MG63 (cell line): Measurements from ENCODE around the gene RTKN. TPM values are rescaled to one million over a fixed set of nuclear protein-coding genes. Genes with fewer than 3 reads are reported as not detected.
"Not testable (repeated sequence)": the region's sequence is repeated elsewhere in the genome, so short reads cannot be mapped to it uniquely, and the experiment has no call there.

ENCODE experiments used
- DNase-seq: peaks from one replicate; pipeline ENCODE4 v3.0.0-alpha.2; 2020
- H3K27me3 ChIP-seq: fragments of 250-450 bp; sonication (Bioruptor Pico); 2 replicates; pipeline ENCODE4 v1.5.1; 2020; ENCODE audit warnings: mild to moderate bottlenecking, moderate library complexity
- H3K36me3 ChIP-seq: fragments of 250-450 bp; sonication (Bioruptor Pico); 2 replicates; pipeline ENCODE4 v1.5.1; 2020; ENCODE audit warnings: mild to moderate bottlenecking, moderate library complexity
- H3K4me3 ChIP-seq: fragments of 250-450 bp; sonication (Bioruptor Pico); 2 replicates; pipeline ENCODE4 v1.5.1; 2020; ENCODE audit warnings: mild to moderate bottlenecking, moderate library complexity
- H3K9me3 ChIP-seq: fragments of 250-450 bp; sonication (Bioruptor Pico); 2 replicates; pipeline ENCODE4 v1.5.1; 2020; ENCODE audit warnings: mild to moderate bottlenecking, moderate library complexity
- total RNA-seq: library from RNA; depleted of rRNA; stranded (reverse); fragments of >200 nt; shearing (Covaris generic); gene quantifications from 2 replicates; pipeline ENCODE4 v1.2.3, GENCODE V29; 2014; ENCODE audit warnings: low replicate concordance

Gene RTKN
- total RNA-seq, 1 experiment from 2014 or later, result 8.8 TPM

- H3K27me3 ChIP-seq, result no peaks in the 10 kb centered on the region
- H3K4me3 ChIP-seq, result peak overlapping the region; percentile 97
- H3K9me3 ChIP-seq, result no peaks in the 10 kb centered on the region
- H3K36me3 ChIP-seq, result peaks cover 18% of the 10 kb centered on the region
- DNase-seq, result no peak
These were observed 22.7 kb upstream of the RTKN start for GRCh38 chr2:74464406-74464805.

GRCh38 chr2:74462786-74463105, 21.0 kb upstream of the RTKN start:
- Histone ChIP-seq H3K9me3 (no peaks in the 10 kb centered on the region), H3K4me3 (no peak overlapping the region), H3K36me3 (peaks cover 18% of the 10 kb centered on the region), H3K27me3 (no peaks in the 10 kb centered on the region)
- no peak for DNase-seq

- Histone ChIP-seq H3K9me3 (no peaks in the 10 kb centered on the region), H3K36me3 (peaks cover 18% of the 10 kb centered on the region), H3K4me3 (no peak overlapping the region), H3K27me3 (no peaks in the 10 kb centered on the region)
- DNase-seq, result no peak
These were observed 20.5 kb upstream of the RTKN start for GRCh38 chr2:74462054-74462785.

GRCh38 chr2:74461187-74462053, 19.7 kb upstream of the RTKN start:
- H3K9me3 ChIP-seq, result no peaks in the 10 kb centered on the region
- H3K27me3 ChIP-seq, result no peaks in the 10 kb centered on the region
- H3K36me3 ChIP-seq, result peaks cover 22% of the 10 kb centered on the region
- H3K4me3 ChIP-seq, result no peak overlapping the region
- DNase-seq, result no peak

- H3K9me3 ChIP-seq, H3K4me3 ChIP-seq, H3K27me3 ChIP-seq, DNase-seq: not testable (repeated sequence)
- peaks cover 27% of the 10 kb centered on the region for H3K36me3 ChIP-seq
These were observed 18.4 kb upstream of the RTKN start for GRCh38 chr2:74460187-74460586.

- peaks cover 27% of the 10 kb centered on the region for H3K36me3 ChIP-seq
- peak overlapping the region; percentile 72; the same call in 1 of the 2 replicates for H3K4me3 ChIP-seq
- H3K9me3 ChIP-seq, H3K27me3 ChIP-seq, DNase-seq: not testable (repeated sequence)
These were observed 17.9 kb upstream of the RTKN start for GRCh38 chr2:74459503-74460118.

- Histone ChIP-seq H3K9me3 (no peaks in the 10 kb centered on the region), H3K27me3 (no peaks in the 10 kb centered on the region), H3K36me3 (peaks cover 27% of the 10 kb centered on the region), H3K4me3 (peak overlapping the region; percentile 72)
- no peak for DNase-seq
These were observed 17.2 kb upstream of the RTKN start for GRCh38 chr2:74458938-74459363.

- Histone ChIP-seq H3K9me3 (no peaks in the 10 kb centered on the region), H3K36me3 (peaks cover 27% of the 10 kb centered on the region), H3K4me3 (peak within 1 kb of the TSS; percentile 72), H3K27me3 (no peaks in the 10 kb centered on the region)
- DNase-seq, result peak; percentile 100
These were observed 16.6 kb upstream of the RTKN start, which contains the start of gene WBP1 for GRCh38 chr2:74458132-74458937. Gene WBP1, plus strand, starts transcription at chr2:74458438. Its CDS starts 165 bp downstream, at chr2:74458603.

GRCh38 chr2:74457549-74458131, 15.9 kb upstream of the RTKN start:
- Histone ChIP-seq H3K27me3 (no peaks in the 10 kb centered on the region), H3K36me3 (peaks cover 20% of the 10 kb centered on the region), H3K4me3 (peak overlapping the region; percentile 72), H3K9me3 (no peaks in the 10 kb centered on the region)
- peak; percentile 33 for DNase-seq

GRCh38 chr2:74457129-74457548, 15.4 kb upstream of the RTKN start:
- peak overlapping the region; percentile 72; the same call in 1 of the 2 replicates for H3K4me3 ChIP-seq
- no peaks in the 10 kb centered on the region for H3K9me3 ChIP-seq
- H3K27me3 ChIP-seq, result no peaks in the 10 kb centered on the region
- DNase-seq, result no peak
- peaks cover 15% of the 10 kb centered on the region for H3K36me3 ChIP-seq

- Histone ChIP-seq H3K27me3 (no peaks in the 10 kb centered on the region), H3K36me3 (peaks cover 9% of the 10 kb centered on the region), H3K4me3 (peak within 1 kb of the TSS; percentile 67), H3K9me3 (no peaks in the 10 kb centered on the region)
- peak; percentile 91 for DNase-seq
These were observed 13.1 kb upstream of the RTKN start, which contains the start of gene INO80B for GRCh38 chr2:74454654-74455511. Gene INO80B, plus strand, starts transcription at chr2:74455087. Its CDS starts 30 bp downstream, at chr2:74455117.

- no peaks in the 10 kb centered on the region for H3K36me3 ChIP-seq
- H3K27me3 ChIP-seq, result no peaks in the 10 kb centered on the region
- DNase-seq, result no peak
- no peaks in the 10 kb centered on the region for H3K9me3 ChIP-seq
- no peak overlapping the region for H3K4me3 ChIP-seq
These were observed 8.9 kb upstream of the RTKN start for GRCh38 chr2:74450570-74451190.

GRCh38 chr2:74448771-74449170, 7.0 kb upstream of the RTKN start:
- no peak for DNase-seq
- H3K9me3 ChIP-seq, result no peaks in the 10 kb centered on the region
- H3K36me3 ChIP-seq, result no peaks in the 10 kb centered on the region
- no peak overlapping the region for H3K4me3 ChIP-seq
- no peaks in the 10 kb centered on the region for H3K27me3 ChIP-seq

GRCh38 chr2:74447230-74447999, 5.7 kb upstream of the RTKN start:
- H3K9me3 ChIP-seq, result no peaks in the 10 kb centered on the region
- no peak for DNase-seq
- H3K27me3 ChIP-seq, result no peaks in the 10 kb centered on the region
- no peaks in the 10 kb centered on the region for H3K36me3 ChIP-seq
- no peak overlapping the region for H3K4me3 ChIP-seq
